IMR-90 (cell line): ENCODE data around the gene AIRE. TPM values are rescaled to one million over a fixed set of nuclear protein-coding genes. Genes with fewer than 3 reads are reported as not detected.

Source experiments
- ATAC-seq: fragments of 200-7000 bp; cut with Tn5 transposase; 2 replicates; pipeline ENCODE4 v1.9.1; 2020; ENCODE audit warnings: low read depth, mild to moderate bottlenecking, moderate library complexity
- BruUV-seq: library from RNA; stranded (reverse); fragments of 400-500 nt; replicated peaks from 2 replicates; lab custom pipeline; 2021; lab: Mats Ljungman, UMichigan
- CTCF ChIA-PET: fragments of 300-600 bp; formaldehyde crosslinking; extraction: SDS; loops from one replicate; lab custom pipeline; 2021; ENCODE audit warnings: antibody characterized with exemption; lab: Yijun Ruan, JAX
- POLR2A ChIA-PET: fragments of 300-600 bp; sonication (Branson Sonifier 250); formaldehyde crosslinking; loops from one replicate; lab custom pipeline; 2022; ENCODE audit warnings: antibody characterized with exemption; ENCODE audit not compliant: unreplicated experiment; lab: Charles Lee
- DNase-seq: peaks from one replicate; pipeline ENCODE4 v3.0.0; 2013
- H2AFZ ChIP-seq: replicated peaks from 2 replicates; pipeline ENCODE3; 2013; ENCODE audit warnings: low read length, mild to moderate bottlenecking; ENCODE audit not compliant: poor library complexity
- H2AK5ac ChIP-seq: 2 replicates; pipeline ENCODE4 v1.6.1; 2013; ENCODE audit warnings: low read depth, low read length, inconsistent platforms
- H2AK9ac ChIP-seq: replicated peaks from 2 replicates; pipeline ENCODE3; 2013; ENCODE audit warnings: mild to moderate bottlenecking, low read depth, low read length, moderate library complexity; ENCODE audit not compliant: poor library complexity
- H2BK120ac ChIP-seq: 2 replicates; pipeline ENCODE4 v1.6.1; 2013; ENCODE audit warnings: low read depth, low read length, inconsistent platforms
- H2BK15ac ChIP-seq: 3 replicates; pipeline ENCODE4 v1.6.1; 2013; ENCODE audit warnings: low read depth, low read length, inconsistent platforms
- H2BK20ac ChIP-seq: 2 replicates; pipeline ENCODE4 v1.6.1; 2013; ENCODE audit warnings: low read depth, mild to moderate bottlenecking, inconsistent platforms, low read length, moderate library complexity
- H2BK5ac ChIP-seq: 2 replicates; pipeline ENCODE4 v1.6.1; 2013; ENCODE audit warnings: mild to moderate bottlenecking, low read depth, low read length, inconsistent platforms; ENCODE audit not compliant: poor library complexity, severe bottlenecking
- H3K14ac ChIP-seq: replicated peaks from 2 replicates; pipeline ENCODE4 v1.6.1; 2013; ENCODE audit warnings: low read depth, low read length, inconsistent platforms
- H3K18ac ChIP-seq: 2 replicates; pipeline ENCODE4 v1.6.1; 2013; ENCODE audit warnings: low read depth, low read length, control low read depth
- H3K23ac ChIP-seq: 2 replicates; pipeline ENCODE4 v1.6.1; 2013; ENCODE audit warnings: low read depth, low read length, inconsistent platforms
- H3K27ac ChIP-seq: 2 replicates; pipeline ENCODE4 v1.5.1; 2013; ENCODE audit warnings: mild to moderate bottlenecking, control low read depth, low read length; ENCODE audit not compliant: insufficient read depth
- H3K27me3 ChIP-seq: 2 replicates; pipeline ENCODE4 v1.6.1; 2013; ENCODE audit warnings: low read length; ENCODE audit not compliant: control insufficient read depth, insufficient read depth
- H3K36me3 ChIP-seq: 2 replicates; pipeline ENCODE4 v1.6.1; 2013; ENCODE audit warnings: low read length, mixed read lengths; ENCODE audit not compliant: control insufficient read depth, insufficient read depth
- H3K4ac ChIP-seq: 2 replicates; pipeline ENCODE4 v1.6.1; 2013; ENCODE audit warnings: low read depth, low read length, inconsistent platforms
- H3K4me1 ChIP-seq: 2 replicates; pipeline ENCODE4 v1.6.1; 2013; ENCODE audit warnings: low read length, mixed read lengths; ENCODE audit not compliant: control insufficient read depth, insufficient read depth
- H3K4me2 ChIP-seq: 2 replicates; pipeline ENCODE4 v1.6.1; 2013; ENCODE audit warnings: low read depth, mild to moderate bottlenecking, control low read depth, low read length, moderate library complexity
- H3K4me3 ChIP-seq: 2 replicates; pipeline ENCODE4 v1.5.1; 2013; ENCODE audit warnings: low read depth, mild to moderate bottlenecking, control low read depth, low read length, moderate library complexity; ENCODE audit not compliant: insufficient read depth
- H3K56ac ChIP-seq: 2 replicates; pipeline ENCODE4 v1.6.1; 2013; ENCODE audit warnings: low read length, inconsistent platforms; ENCODE audit not compliant: insufficient read depth; ENCODE audit errors: extremely low read depth
- H3K79me1 ChIP-seq, 2 experiments: 2 replicates each; pipeline ENCODE4 v1.6.1; 2013; ENCODE audit warnings: low read length in 2 of 2, inconsistent platforms in 1 of 2, low read depth in 1 of 2
- H3K9ac ChIP-seq: 2 replicates; pipeline ENCODE4 v1.6.1; 2013; ENCODE audit warnings: low read depth, low read length, control low read depth
- H3K9me1 ChIP-seq: 2 replicates; pipeline ENCODE4 v1.6.1; 2013; ENCODE audit warnings: low read length, inconsistent platforms; ENCODE audit not compliant: insufficient read depth
- H3K9me3 ChIP-seq: 2 replicates; pipeline ENCODE4 v1.6.1; 2013; ENCODE audit warnings: low read length; ENCODE audit not compliant: control insufficient read depth, insufficient read depth
- H4K20me1 ChIP-seq: 2 replicates; pipeline ENCODE4 v1.6.1; 2013; ENCODE audit warnings: low read length, inconsistent platforms; ENCODE audit not compliant: insufficient read depth
- H4K5ac ChIP-seq: 2 replicates; pipeline ENCODE4 v1.6.1; 2013; ENCODE audit warnings: mild to moderate bottlenecking, low read depth, low read length, control low read depth
- H4K8ac ChIP-seq, 2 experiments: 2 replicates each; pipeline ENCODE4 v1.6.1; 2013; ENCODE audit warnings: low read depth in 2 of 2, low read length in 2 of 2, control low read depth in 1 of 2, inconsistent platforms in 1 of 2
- H4K91ac ChIP-seq: 2 replicates; pipeline ENCODE4 v1.6.1; 2013; ENCODE audit warnings: low read depth, low read length, inconsistent platforms; ENCODE audit not compliant: insufficient read depth
- BHLHE40 ChIP-seq: fragments of 150-350 bp; IDR thresholded peaks from 2 replicates; pipeline ENCODE4 v1.6.1; 2016; ENCODE audit warnings: mild to moderate bottlenecking, low read depth, low read length
- CEBPB ChIP-seq: IDR thresholded peaks from 2 replicates; pipeline ENCODE4 v1.6.1; 2012; ENCODE audit warnings: low read depth, low read length, improper control_type of control experiment
- CHD1 ChIP-seq: IDR thresholded peaks from 2 replicates; pipeline ENCODE4 v1.6.1; 2012; ENCODE audit warnings: low read depth, low read length, improper control_type of control experiment
- FOS ChIP-seq: fragments of 150-350 bp; IDR thresholded peaks from 2 replicates; pipeline ENCODE4 v1.6.1; 2016; ENCODE audit warnings: low read depth, low read length
- MAFK ChIP-seq: IDR thresholded peaks from 2 replicates; pipeline ENCODE4 v1.6.1; 2012; ENCODE audit warnings: low read depth, low read length, improper control_type of control experiment
- MAZ ChIP-seq: IDR thresholded peaks from 2 replicates; pipeline ENCODE4 v1.6.1; 2012; ENCODE audit warnings: low read depth, mild to moderate bottlenecking, low read length, improper control_type of control experiment, moderate library complexity, borderline replicate concordance
- MXI1 ChIP-seq: IDR thresholded peaks from 2 replicates; pipeline ENCODE4 v1.6.1; 2012; ENCODE audit warnings: low read depth, mild to moderate bottlenecking, low read length, moderate library complexity, borderline replicate concordance
- NFE2L2 ChIP-seq: fragments of 150-350 bp; IDR thresholded peaks from 2 replicates; pipeline ENCODE4 v1.6.1; 2016; ENCODE audit warnings: low read depth, mild to moderate bottlenecking, low read length
- POLR2A ChIP-seq: IDR thresholded peaks from 2 replicates; pipeline ENCODE4 v1.6.1; 2012; ENCODE audit warnings: mild to moderate bottlenecking, low read depth, low read length
- RAD21 ChIP-seq: IDR thresholded peaks from 2 replicates; pipeline ENCODE4 v1.6.1; 2012; ENCODE audit warnings: low read length, improper control_type of control experiment
- RCOR1 ChIP-seq: IDR thresholded peaks from 2 replicates; pipeline ENCODE4 v1.6.1; 2012; ENCODE audit warnings: mild to moderate bottlenecking, low read length, improper control_type of control experiment; ENCODE audit not compliant: insufficient replicate concordance
- SMC3 ChIP-seq: fragments of 150-350 bp; IDR thresholded peaks from 2 replicates; pipeline ENCODE4 v1.6.1; 2016; ENCODE audit warnings: low read depth, mild to moderate bottlenecking, antibody characterized with exemption, low read length, moderate library complexity
- WGBS, 2 experiments: methylation state at CpG; one replicate each; pipeline versions ENCODE4 v1.1.5 to v1.1.7; 2013; ENCODE audit warnings: missing lambda C conversion rate in 2 of 2; ENCODE audit not compliant: insufficient read length in 1 of 2; ENCODE audit errors: extremely low coverage in 2 of 2; 5-methylcytosine and 5-hydroxymethylcytosine counted together
- dilution Hi-C: fragments of 300-500 bp; cut with HindIII; formaldehyde crosslinking; loops from one replicate; pipeline ENCODE4 v1.14.3; 2018; ENCODE audit warnings: low sequenced_read_pairs; ENCODE audit not compliant: unreplicated experiment
- in situ Hi-C: fragments of 300-500 bp; cut with MboI; formaldehyde crosslinking; loops from 3 replicates; pipeline ENCODE4 v1.14.3; 2019; ENCODE audit warnings: low sequenced_read_pairs, inconsistent platforms, mixed read lengths
- intact Hi-C: fragments of 100-400 bp; cut with micrococcal nuclease; formaldehyde crosslinking; loops from 2 replicates; pipeline ENCODE4 v1.10.0; 2022
- polyA plus RNA-seq, 3 experiments: library from polyadenylated mRNA; depleted of rRNA; stranded (reverse); fragments of >200 nt; gene quantifications; 2 replicates each; pipeline ENCODE4 v1.2.3, GENCODE V29; 2012; ENCODE audit warnings: low replicate concordance in 1 of 3
- total RNA-seq: library from RNA; depleted of rRNA; stranded (reverse); fragments of >200 nt; gene quantifications from 2 replicates; pipeline ENCODE4 v1.2.3, GENCODE V29; 2012
- TF ChIP-seq, protein P1 (sequence below): conservative IDR thresholded peaks from 2 replicates; pipeline ENCODE4 v1.5.1; 2012; ENCODE audit warnings: mild to moderate bottlenecking, low read depth, low read length, improper control_type of control experiment
- TF ChIP-seq, protein P2 (sequence below): fragments of 150-350 bp; IDR thresholded peaks from 2 replicates; pipeline ENCODE4 v1.6.1; 2017; ENCODE audit warnings: mild to moderate bottlenecking, antibody characterized with exemption, low read length, low read depth

Gene AIRE
- total and polyA plus RNA-seq, 2 of the 4 experiments (the other 2 are of a cell fraction), result 0.05 TPM; not detected in 1

DNA sequence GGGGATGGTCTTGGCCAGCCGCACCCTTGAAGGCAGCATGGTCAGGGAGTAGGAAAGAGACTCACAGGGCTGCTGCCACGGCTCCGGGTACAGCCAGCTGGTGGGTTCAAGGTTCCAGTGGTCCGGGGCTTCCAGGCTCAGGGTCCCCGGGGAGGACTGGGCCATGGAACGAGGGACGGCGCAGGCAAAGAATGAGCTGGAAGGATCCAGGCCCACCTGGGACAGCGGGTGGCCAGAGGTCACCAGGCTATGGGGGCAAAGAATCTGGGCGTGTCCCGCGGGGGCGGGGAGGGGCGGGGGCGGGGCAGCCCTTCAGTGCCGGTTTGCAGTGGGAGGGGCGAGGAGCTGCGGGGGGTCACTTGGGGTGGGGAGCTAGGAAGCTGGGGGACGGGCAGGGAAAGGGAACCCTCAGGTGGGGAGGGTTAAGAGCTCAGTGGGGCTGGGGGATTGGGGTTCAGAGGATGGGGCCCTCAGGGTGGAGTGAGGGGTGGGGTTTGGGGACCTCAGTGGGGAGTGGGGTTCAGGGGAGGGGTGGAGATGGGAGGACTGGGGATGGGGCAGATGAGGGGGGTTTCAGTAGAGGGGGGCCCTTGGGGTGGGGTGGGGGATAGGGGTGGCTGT lies 23.9 kb upstream of the AIRE start, which contains the start of gene DNMT3L (continued):
- TF ChIP-seq, protein P1, sequence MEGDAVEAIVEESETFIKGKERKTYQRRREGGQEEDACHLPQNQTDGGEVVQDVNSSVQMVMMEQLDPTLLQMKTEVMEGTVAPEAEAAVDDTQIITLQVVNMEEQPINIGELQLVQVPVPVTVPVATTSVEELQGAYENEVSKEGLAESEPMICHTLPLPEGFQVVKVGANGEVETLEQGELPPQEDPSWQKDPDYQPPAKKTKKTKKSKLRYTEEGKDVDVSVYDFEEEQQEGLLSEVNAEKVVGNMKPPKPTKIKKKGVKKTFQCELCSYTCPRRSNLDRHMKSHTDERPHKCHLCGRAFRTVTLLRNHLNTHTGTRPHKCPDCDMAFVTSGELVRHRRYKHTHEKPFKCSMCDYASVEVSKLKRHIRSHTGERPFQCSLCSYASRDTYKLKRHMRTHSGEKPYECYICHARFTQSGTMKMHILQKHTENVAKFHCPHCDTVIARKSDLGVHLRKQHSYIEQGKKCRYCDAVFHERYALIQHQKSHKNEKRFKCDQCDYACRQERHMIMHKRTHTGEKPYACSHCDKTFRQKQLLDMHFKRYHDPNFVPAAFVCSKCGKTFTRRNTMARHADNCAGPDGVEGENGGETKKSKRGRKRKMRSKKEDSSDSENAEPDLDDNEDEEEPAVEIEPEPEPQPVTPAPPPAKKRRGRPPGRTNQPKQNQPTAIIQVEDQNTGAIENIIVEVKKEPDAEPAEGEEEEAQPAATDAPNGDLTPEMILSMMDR, result no peak
- no peak for TF ChIP-seq SMC3

DNA sequence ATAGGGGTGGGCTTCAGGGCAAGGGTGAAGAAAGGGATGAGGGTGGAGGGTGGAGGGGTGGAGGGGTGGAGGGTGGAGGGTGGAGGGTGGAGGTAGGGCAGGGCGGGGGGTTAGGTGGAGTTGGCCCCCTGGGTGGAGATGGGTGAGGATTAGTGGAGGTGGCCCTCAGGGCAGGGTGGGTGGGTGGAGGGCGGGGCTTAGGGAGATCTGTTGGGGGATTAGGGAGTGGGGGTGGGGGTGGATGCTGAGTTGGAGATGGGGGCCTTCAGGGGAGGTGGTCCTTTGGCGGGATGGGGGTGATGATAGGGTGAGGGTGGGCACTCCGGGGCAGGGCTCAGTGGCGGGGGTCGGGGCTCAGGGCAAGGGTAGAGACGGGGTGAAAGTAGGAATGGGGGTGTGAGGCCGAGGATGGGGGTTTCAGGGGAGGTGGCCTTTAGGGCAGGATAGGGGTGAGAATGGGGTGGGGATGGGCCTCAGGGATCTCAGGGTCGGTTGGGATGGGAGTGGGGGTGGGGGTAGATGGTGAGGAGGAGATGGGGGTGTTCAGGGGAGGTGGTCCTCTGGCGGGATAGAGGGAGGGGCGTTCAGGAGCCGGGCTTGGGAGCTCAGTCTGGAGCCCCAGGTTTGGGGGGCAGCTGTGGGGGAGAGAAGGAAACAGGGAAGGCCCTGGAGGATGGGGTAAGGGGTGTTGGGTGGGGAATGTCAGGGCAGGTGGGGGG lies 23.2 kb upstream of the AIRE start:
- Histone ChIP-seq H3K9me1 (no peaks in the 10 kb centered on the region), H3K56ac (no peak overlapping the region), H3K27me3 (peaks cover 24% of the 10 kb centered on the region), H2BK120ac (no peak overlapping the region), H3K4me1 (no peaks in the 10 kb centered on the region), H3K18ac (no peak overlapping the region), H3K9me3 (peaks cover 8% of the 10 kb centered on the region), H3K4me2 (no peak overlapping the region), H4K5ac (no peak overlapping the region), H3K14ac (no peak overlapping the region), H4K20me1 (no peaks in the 10 kb centered on the region), H2BK5ac (no peak overlapping the region), H3K79me1 (no peaks in the 10 kb centered on the region), H3K27ac (no peak overlapping the region), H2AFZ (no peak overlapping the region), H4K91ac (no peak overlapping the region), H2AK5ac (no peak overlapping the region), H3K4ac (no peak overlapping the region), H3K9ac (no peak overlapping the region), H3K23ac (no peak overlapping the region), H2BK20ac (no peak overlapping the region), H3K4me3 (no peak overlapping the region), H3K36me3 (no peaks in the 10 kb centered on the region), H2AK9ac (no peak overlapping the region), H4K8ac (no peak overlapping the region), H2BK15ac (no peak overlapping the region)
- no peak for DNase-seq
- in situ Hi-C loops (no loop called here), intact Hi-C loops (no loop called here), dilution Hi-C loops (no loop called here)
- POLR2A ChIA-PET, result no interaction called here
- ATAC-seq, result no peak
- WGBS, 2 experiments, result 74% methylated on average over 8 of the region's 12 CpGs; no CpG with 5 or more reads in 1 of the 2 experiments
- BruUV-seq, result no TSS peak
- CTCF ChIA-PET, result no interaction called here
- TF ChIP-seq BHLHE40 (no peak), SMC3 (no peak), POLR2A (no peak), FOS (no peak), CEBPB (no peak), RAD21 (no peak), NFE2L2 (no peak), CHD1 (no peak), MXI1 (no peak), MAFK (no peak), MAZ (no peak), RCOR1 (no peak)
- TF ChIP-seq, protein P2, sequence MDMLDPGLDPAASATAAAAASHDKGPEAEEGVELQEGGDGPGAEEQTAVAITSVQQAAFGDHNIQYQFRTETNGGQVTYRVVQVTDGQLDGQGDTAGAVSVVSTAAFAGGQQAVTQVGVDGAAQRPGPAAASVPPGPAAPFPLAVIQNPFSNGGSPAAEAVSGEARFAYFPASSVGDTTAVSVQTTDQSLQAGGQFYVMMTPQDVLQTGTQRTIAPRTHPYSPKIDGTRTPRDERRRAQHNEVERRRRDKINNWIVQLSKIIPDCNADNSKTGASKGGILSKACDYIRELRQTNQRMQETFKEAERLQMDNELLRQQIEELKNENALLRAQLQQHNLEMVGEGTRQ, result no peak
